GM12878 (cell line): ENCODE measurements around the gene GPR89B. TPM values are rescaled to one million over a fixed set of nuclear protein-coding genes. Genes with fewer than 3 reads are reported as not detected.

ENCODE experiments used
- ATAC-seq: fragments of 200-7000 bp; cut with Tn5 transposase; 3 replicates; pipeline ENCODE4 v1.9.1; 2020; ENCODE audit warnings: mild to moderate bottlenecking, moderate library complexity
- BruUV-seq: library from RNA; stranded (reverse); fragments of 400-500 nt; replicated peaks from 2 replicates; lab custom pipeline; 2021; lab: Mats Ljungman, UMichigan
- CTCF ChIA-PET: fragments of 300-600 bp; sonication (Branson Sonifier 250); formaldehyde crosslinking; extraction: SDS; loops from one replicate; lab custom pipeline; 2021; ENCODE audit warnings: inconsistent platforms; lab: Yijun Ruan, JAX
- POLR2A ChIA-PET: fragments of 350-600 bp; formaldehyde crosslinking; extraction: SDS; loops from one replicate; lab custom pipeline; 2021; ENCODE audit warnings: inconsistent platforms; lab: Charles Lee
- RAD21 ChIA-PET: fragments of 300-600 bp; sonication (Branson Sonifier 250); formaldehyde crosslinking; loops from one replicate; lab custom pipeline; 2023; ENCODE audit warnings: antibody characterized with exemption; ENCODE audit not compliant: unreplicated experiment; lab: Charles Lee
- SMC1A ChIA-PET: fragments of 300-600 bp; sonication (Branson Sonifier 250); formaldehyde crosslinking; loops from one replicate; lab custom pipeline; 2023; ENCODE audit not compliant: unreplicated experiment, uncharacterized antibody; lab: Charles Lee
- DNase-seq: peaks from one replicate; pipeline ENCODE4 v3.0.0-alpha.2; 2011; ENCODE audit warnings: low read depth, low spot score
- FAIRE-seq: peaks from 3 replicates; lab custom pipeline; 2011; peaks lifted over from hg19 to GRCh38; lab: Jason Lieb, UNC
- H2AFZ ChIP-seq: 2 replicates; pipeline ENCODE4 v1.6.0; 2011; ENCODE audit warnings: low read depth, low read length, control low read depth; ENCODE audit not compliant: control insufficient read depth
- H3K27ac ChIP-seq: 2 replicates; pipeline ENCODE4 v1.5.1; 2011; ENCODE audit warnings: control low read depth; ENCODE audit not compliant: control insufficient read depth, insufficient read depth
- H3K27me3 ChIP-seq, 2 experiments: replicated peaks in 1 of 2; 2 replicates each; pipeline versions ENCODE4 v1.6.0 to v1.6.1; 2011; ENCODE audit warnings: low read length in 1 of 2; ENCODE audit not compliant: control insufficient read depth in 2 of 2, insufficient read depth in 2 of 2
- H3K36me3 ChIP-seq, 2 experiments: 2 replicates each; pipeline ENCODE4 v1.5.1; 2011; ENCODE audit warnings: low read length in 1 of 2; ENCODE audit not compliant: control insufficient read depth in 2 of 2, insufficient read depth in 2 of 2
- H3K4me1 ChIP-seq: 2 replicates; pipeline ENCODE4 v1.6.1; 2011; ENCODE audit warnings: mild to moderate bottlenecking, low read length, moderate library complexity, mixed read lengths; ENCODE audit not compliant: control insufficient read depth, insufficient read depth
- H3K4me2 ChIP-seq: 2 replicates; pipeline ENCODE4 v1.6.0; 2011; ENCODE audit warnings: control low read depth; ENCODE audit not compliant: control insufficient read depth, insufficient read depth
- H3K4me3 ChIP-seq: fragments of 200-600 bp; sonication (generic); 2 replicates; pipeline ENCODE4 v1.5.1; 2016
- H3K79me2 ChIP-seq: 2 replicates; pipeline ENCODE4 v1.6.0; 2011; ENCODE audit warnings: low read length; ENCODE audit not compliant: control insufficient read depth, insufficient read depth
- H3K9ac ChIP-seq: 2 replicates; pipeline ENCODE4 v1.8.0; 2011; ENCODE audit warnings: low read length, control low read depth, mixed read lengths; ENCODE audit not compliant: control insufficient read depth, insufficient read depth
- H3K9me3 ChIP-seq: replicated peaks from 3 replicates; pipeline ENCODE4 v1.5.1; 2011; ENCODE audit warnings: mild to moderate bottlenecking, low read length; ENCODE audit not compliant: control insufficient read depth, insufficient read depth
- H4K20me1 ChIP-seq: 2 replicates; pipeline ENCODE4 v1.6.0; 2011; ENCODE audit not compliant: control insufficient read depth, insufficient read depth
- CBX3 ChIP-seq: fragments of 200-600 bp; sonication (generic); IDR thresholded peaks from 2 replicates; pipeline ENCODE4 v1.6.1; 2016; ENCODE audit warnings: low read depth, borderline replicate concordance
- HDAC6 ChIP-seq: fragments of 200-600 bp; sonication (generic); IDR thresholded peaks from one replicate; pipeline ENCODE4 v1.8.0; 2017; ENCODE audit warnings: antibody characterized with exemption; ENCODE audit not compliant: unreplicated experiment
- IKZF2 ChIP-seq, 2 experiments: fragments of 450-650 bp; IDR thresholded peaks; 2 replicates each; pipeline ENCODE4 v1.6.1; 2017; ENCODE audit warnings: mild to moderate bottlenecking in 2 of 2, moderate library complexity in 2 of 2
- PAX8 ChIP-seq: fragments of 450-650 bp; IDR thresholded peaks from 2 replicates; pipeline ENCODE4 v1.6.1; 2017; ENCODE audit warnings: mild to moderate bottlenecking, moderate library complexity
- RBBP5 ChIP-seq: fragments of 200-600 bp; sonication (generic); conservative IDR thresholded peaks from 2 replicates; pipeline ENCODE4 v1.6.1; 2016
- RFX5 ChIP-seq: IDR thresholded peaks from 2 replicates; pipeline ENCODE4 v1.6.1; 2011; ENCODE audit warnings: low read depth, low read length, improper control_type of control experiment
- SIN3A ChIP-seq: IDR thresholded peaks from 2 replicates; pipeline ENCODE4 v1.6.1; 2012; ENCODE audit warnings: low read depth, low read length, improper control_type of control experiment
- SIX5 ChIP-seq: IDR thresholded peaks from 2 replicates; pipeline ENCODE4 v1.6.1; 2011; ENCODE audit warnings: mild to moderate bottlenecking, low read depth, low read length, moderate library complexity; ENCODE audit not compliant: severe bottlenecking
- SRF ChIP-seq, 2 experiments: IDR thresholded peaks; 2 replicates each; pipeline ENCODE4 v1.6.1; 2011; ENCODE audit warnings: low read depth in 2 of 2, low read length in 2 of 2, mild to moderate bottlenecking in 1 of 2, moderate library complexity in 1 of 2
- TBL1XR1 ChIP-seq: IDR thresholded peaks from 2 replicates; pipeline ENCODE4 v1.6.1; 2012; ENCODE audit warnings: low read depth, low read length, improper control_type of control experiment
- TCF3 ChIP-seq: IDR thresholded peaks from 2 replicates; pipeline ENCODE4 v1.6.1; 2012; ENCODE audit warnings: low read depth, mild to moderate bottlenecking, low read length, borderline replicate concordance; ENCODE audit not compliant: insufficient read depth
- YBX1 ChIP-seq: fragments of 450-650 bp; IDR thresholded peaks from 2 replicates; pipeline ENCODE4 v1.6.1; 2016; ENCODE audit warnings: antibody characterized with exemption
- WGBS: methylation state at CpG from one replicate; pipeline ENCODE4 v1.1.6; 2016; ENCODE audit warnings: low lambda C conversion rate; ENCODE audit not compliant: insufficient replicate concordance, insufficient coverage; ENCODE audit errors: missing lambda C conversion rate; 5-methylcytosine and 5-hydroxymethylcytosine counted together
- in situ Hi-C: fragments of 300-500 bp; cut with MboI; formaldehyde crosslinking; loops from 9 replicates; pipeline ENCODE4 v1.14.3; 2018; ENCODE audit warnings: mixed read lengths
- intact Hi-C: fragments of 100-400 bp; cut with micrococcal nuclease; formaldehyde crosslinking; loops from one replicate; pipeline ENCODE4 v1.14.2; 2022; ENCODE audit not compliant: unreplicated experiment
- polyA plus RNA-seq, 11 experiments: library from polyadenylated mRNA; depleted of rRNA in 4 of 11; unstranded in 6 of 11; stranded (reverse) in 5 of 11; fragments of >200 nt; fragmentation: Nextera tagmentation in 4 of 11; fragmentation: Illumina TruSeq in 1 of 11; extraction: Ambion mirVana in 4 of 11; extraction: Trizol in 1 of 11; gene quantifications; 1 replicate in 1 of 11; 2 replicates in 10 of 11; pipeline versions ENCODE4 v1.2.1 to v1.2.3, GENCODE V29; 2011 to 2016; ENCODE audit warnings: inconsistent platforms in 2 of 11, missing spikeins in 2 of 11, low read depth in 1 of 11
- total RNA-seq, 4 experiments: library from RNA; depleted of rRNA in 3 of 4; stranded (reverse); fragments of >200 nt in 3 of 4; fragmentation: Illumina TruSeq in 1 of 4; extraction: Trizol in 1 of 4; gene quantifications; 2 replicates each; pipeline versions ENCODE4 v1.2.1 to v1.2.3, GENCODE V29; 2013 to 2021
- TF ChIP-seq, protein P1 (sequence below): fragments of 450-650 bp; IDR thresholded peaks from 2 replicates; pipeline ENCODE4 v1.6.1; 2018; ENCODE audit warnings: borderline replicate concordance, mild to moderate bottlenecking; ENCODE audit not compliant: partially characterized antibody
- TF ChIP-seq, protein P2 (sequence below): IDR thresholded peaks from 2 replicates; pipeline ENCODE4 v1.6.1; 2011; ENCODE audit warnings: mild to moderate bottlenecking, low read depth, low read length, moderate library complexity; ENCODE audit not compliant: insufficient replicate concordance
- TF ChIP-seq, protein P3 (sequence below): fragments of 150-350 bp; IDR thresholded peaks from 2 replicates; pipeline ENCODE4 v1.6.1; 2014; ENCODE audit warnings: mild to moderate bottlenecking, low read depth, low read length
- TF ChIP-seq, protein P4 (sequence below): fragments of 450-650 bp; IDR thresholded peaks from 2 replicates; pipeline ENCODE4 v1.6.1; 2018; ENCODE audit warnings: mild to moderate bottlenecking, low read depth, moderate library complexity; ENCODE audit not compliant: partially characterized antibody

GPR89B gene
- total and polyA plus RNA-seq, 10 of the 15 experiments (the other 5 are each of a cell fraction or from before 2014, with no cell fraction given) = 7.5 to 28.9 (median 16.6) TPM

DNA sequence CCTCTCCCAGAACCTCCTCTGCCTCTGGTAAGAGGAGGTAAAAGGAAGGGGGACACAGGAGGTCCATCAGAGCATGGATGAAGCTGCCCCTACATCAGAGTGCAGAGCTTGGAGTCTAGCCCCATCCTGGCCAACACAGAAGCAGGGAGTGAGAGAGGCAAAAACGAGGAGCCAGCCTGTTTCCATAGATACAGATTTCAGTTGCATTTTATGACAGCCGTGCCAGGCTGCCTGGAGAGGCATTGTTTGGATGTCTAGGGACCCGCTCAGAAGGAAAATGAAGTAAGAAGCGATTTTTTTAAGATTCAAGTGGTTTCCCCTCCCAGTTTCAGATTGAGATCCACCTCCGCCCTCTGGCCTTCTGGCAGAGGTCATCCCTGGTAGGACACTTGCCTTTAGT, 37.1 kb upstream of the GPR89B start:
- H3K36me3 ChIP-seq = no peaks in the 10 kb centered on the region
- POLR2A ChIA-PET = no interaction called here
- in situ Hi-C loops = loop anchor here (5.0 kb wide), 3 partner anchors 254 to 614 kb away; no protein-coding TSS in a partner anchor

More for the DNA sequence above, 37.1 kb upstream of the GPR89B start:
- TF ChIP-seq TCF3 = no peak
- no peak for TF ChIP-seq SRF (IDR thresholded peaks at IDR 0.05; ENCODE audit: low read depth in 2 of 2, low read length in 2 of 2)
- TF ChIP-seq, protein P1, sequence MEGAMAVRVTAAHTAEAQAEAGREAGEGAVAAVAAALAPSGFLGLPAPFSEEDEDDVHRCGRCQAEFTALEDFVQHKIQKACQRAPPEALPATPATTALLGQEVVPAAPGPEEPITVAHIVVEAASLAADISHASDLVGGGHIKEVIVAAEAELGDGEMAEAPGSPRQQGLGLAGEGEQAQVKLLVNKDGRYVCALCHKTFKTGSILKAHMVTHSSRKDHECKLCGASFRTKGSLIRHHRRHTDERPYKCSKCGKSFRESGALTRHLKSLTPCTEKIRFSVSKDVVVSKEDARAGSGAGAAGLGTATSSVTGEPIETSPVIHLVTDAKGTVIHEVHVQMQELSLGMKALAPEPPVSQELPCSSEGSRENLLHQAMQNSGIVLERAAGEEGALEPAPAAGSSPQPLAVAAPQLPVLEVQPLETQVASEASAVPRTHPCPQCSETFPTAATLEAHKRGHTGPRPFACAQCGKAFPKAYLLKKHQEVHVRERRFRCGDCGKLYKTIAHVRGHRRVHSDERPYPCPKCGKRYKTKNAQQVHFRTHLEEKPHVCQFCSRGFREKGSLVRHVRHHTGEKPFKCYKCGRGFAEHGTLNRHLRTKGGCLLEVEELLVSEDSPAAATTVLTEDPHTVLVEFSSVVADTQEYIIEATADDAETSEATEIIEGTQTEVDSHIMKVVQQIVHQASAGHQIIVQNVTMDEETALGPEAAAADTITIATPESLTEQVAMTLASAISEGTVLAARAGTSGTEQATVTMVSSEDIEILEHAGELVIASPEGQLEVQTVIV = no peak
- no peak for TF ChIP-seq TBL1XR1
- TF ChIP-seq, protein P2, sequence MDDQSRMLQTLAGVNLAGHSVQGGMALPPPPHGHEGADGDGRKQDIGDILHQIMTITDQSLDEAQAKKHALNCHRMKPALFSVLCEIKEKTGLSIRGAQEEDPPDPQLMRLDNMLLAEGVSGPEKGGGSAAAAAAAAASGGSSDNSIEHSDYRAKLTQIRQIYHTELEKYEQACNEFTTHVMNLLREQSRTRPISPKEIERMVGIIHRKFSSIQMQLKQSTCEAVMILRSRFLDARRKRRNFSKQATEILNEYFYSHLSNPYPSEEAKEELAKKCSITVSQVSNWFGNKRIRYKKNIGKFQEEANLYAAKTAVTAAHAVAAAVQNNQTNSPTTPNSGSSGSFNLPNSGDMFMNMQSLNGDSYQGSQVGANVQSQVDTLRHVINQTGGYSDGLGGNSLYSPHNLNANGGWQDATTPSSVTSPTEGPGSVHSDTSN = no peak
- TF ChIP-seq IKZF2 (IDR thresholded peaks at IDR 0.05) = no peak
- no peak for TF ChIP-seq RBBP5
- TF ChIP-seq SIX5 = no peak
- no peak for TF ChIP-seq PAX8
- TF ChIP-seq, protein P3, sequence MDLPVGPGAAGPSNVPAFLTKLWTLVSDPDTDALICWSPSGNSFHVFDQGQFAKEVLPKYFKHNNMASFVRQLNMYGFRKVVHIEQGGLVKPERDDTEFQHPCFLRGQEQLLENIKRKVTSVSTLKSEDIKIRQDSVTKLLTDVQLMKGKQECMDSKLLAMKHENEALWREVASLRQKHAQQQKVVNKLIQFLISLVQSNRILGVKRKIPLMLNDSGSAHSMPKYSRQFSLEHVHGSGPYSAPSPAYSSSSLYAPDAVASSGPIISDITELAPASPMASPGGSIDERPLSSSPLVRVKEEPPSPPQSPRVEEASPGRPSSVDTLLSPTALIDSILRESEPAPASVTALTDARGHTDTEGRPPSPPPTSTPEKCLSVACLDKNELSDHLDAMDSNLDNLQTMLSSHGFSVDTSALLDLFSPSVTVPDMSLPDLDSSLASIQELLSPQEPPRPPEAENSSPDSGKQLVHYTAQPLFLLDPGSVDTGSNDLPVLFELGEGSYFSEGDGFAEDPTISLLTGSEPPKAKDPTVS = no peak
- no peak for TF ChIP-seq SIN3A
- TF ChIP-seq CBX3 = no peak
- TF ChIP-seq, protein P4, sequence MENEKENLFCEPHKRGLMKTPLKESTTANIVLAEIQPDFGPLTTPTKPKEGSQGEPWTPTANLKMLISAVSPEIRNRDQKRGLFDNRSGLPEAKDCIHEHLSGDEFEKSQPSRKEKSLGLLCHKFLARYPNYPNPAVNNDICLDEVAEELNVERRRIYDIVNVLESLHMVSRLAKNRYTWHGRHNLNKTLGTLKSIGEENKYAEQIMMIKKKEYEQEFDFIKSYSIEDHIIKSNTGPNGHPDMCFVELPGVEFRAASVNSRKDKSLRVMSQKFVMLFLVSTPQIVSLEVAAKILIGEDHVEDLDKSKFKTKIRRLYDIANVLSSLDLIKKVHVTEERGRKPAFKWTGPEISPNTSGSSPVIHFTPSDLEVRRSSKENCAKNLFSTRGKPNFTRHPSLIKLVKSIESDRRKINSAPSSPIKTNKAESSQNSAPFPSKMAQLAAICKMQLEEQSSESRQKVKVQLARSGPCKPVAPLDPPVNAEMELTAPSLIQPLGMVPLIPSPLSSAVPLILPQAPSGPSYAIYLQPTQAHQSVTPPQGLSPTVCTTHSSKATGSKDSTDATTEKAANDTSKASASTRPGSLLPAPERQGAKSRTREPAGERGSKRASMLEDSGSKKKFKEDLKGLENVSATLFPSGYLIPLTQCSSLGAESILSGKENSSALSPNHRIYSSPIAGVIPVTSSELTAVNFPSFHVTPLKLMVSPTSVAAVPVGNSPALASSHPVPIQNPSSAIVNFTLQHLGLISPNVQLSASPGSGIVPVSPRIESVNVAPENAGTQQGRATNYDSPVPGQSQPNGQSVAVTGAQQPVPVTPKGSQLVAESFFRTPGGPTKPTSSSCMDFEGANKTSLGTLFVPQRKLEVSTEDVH = no peak
- no peak for TF ChIP-seq YBX1
- TF ChIP-seq HDAC6 = no peak
- no peak for TF ChIP-seq RFX5
- Histone ChIP-seq H3K4me1 (no peaks in the 10 kb centered on the region), H3K4me3 (no peak overlapping the region), H3K9me3 (no peaks in the 10 kb centered on the region), H3K27me3 (no peaks in the 10 kb centered on the region), H3K9ac (no peak overlapping the region), H2AFZ (no peak overlapping the region), H3K4me2 (no peak overlapping the region), H3K79me2 (no peaks in the 10 kb centered on the region), H3K27ac (no peak overlapping the region), H4K20me1 (no peaks in the 10 kb centered on the region)
- intact Hi-C loops = loop anchor here (10.0 kb wide), 1 partner anchor 166 kb away; no protein-coding TSS in a partner anchor
- ATAC-seq (no peak), FAIRE-seq (no peak), DNase-seq (no peak)
- ChIA-PET SMC1A (no interaction called here), CTCF (interaction anchor here (0.9 to 1.8 kb wide), 2 partner anchors 250 to 395 kb away, joined by 3 to 5 read pairs; no protein-coding TSS in a partner anchor), RAD21 (no interaction called here)
- BruUV-seq = no TSS peak
- 10% methylated on average over 5 of the region's 5 CpGs for WGBS
